ENCODE results near the gene UGT1A3. TPM values are rescaled to one million over a fixed set of nuclear protein-coding genes. Genes with fewer than 3 reads are reported as not detected.
"Not testable (repeated sequence)": the region's sequence is repeated elsewhere in the genome, so short reads cannot be mapped to it uniquely, and the experiment has no call there.

Gene UGT1A3
- total RNA-seq, 1 experiment from 2014 or later = not detected

DNA sequence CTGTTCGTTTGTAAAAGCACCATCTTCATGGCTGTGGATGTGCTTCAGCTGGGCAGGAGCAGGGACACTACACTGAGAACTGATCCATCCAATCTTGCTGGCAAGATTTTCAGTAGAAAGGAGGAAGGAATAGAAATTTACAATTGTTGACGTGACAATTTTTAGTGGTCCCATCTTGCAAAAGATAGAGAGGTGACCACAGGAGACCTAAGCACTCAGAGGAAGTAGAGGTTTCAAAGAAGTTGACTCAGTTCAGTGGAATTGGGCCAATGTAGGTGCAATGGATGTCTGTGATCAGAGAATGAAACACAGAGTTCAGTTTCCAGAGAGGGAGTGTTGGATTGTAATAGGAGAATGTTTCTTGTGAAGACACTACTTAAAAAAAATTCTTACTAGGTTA lies 14.7 kb upstream of the UGT1A3 start:
- CTCF ChIA-PET = no interaction called here
- Histone ChIP-seq H3K27ac (ENCODE audit: low read depth, low read length, poor library complexity, severe bottlenecking) (no peak overlapping the region), H3K4me1 (ENCODE audit: insufficient read depth, low read length, poor library complexity, severe bottlenecking) (peaks cover 5% of the 10 kb centered on the region), H3K9me3 (ENCODE audit: low read depth, low read length, poor library complexity, severe bottlenecking) (no peaks in the 10 kb centered on the region), H3K27me3 (replicated peaks; ENCODE audit: insufficient read depth, low read depth, low read length, poor library complexity) (no peaks in the 10 kb centered on the region), H3K36me3 (ENCODE audit: insufficient read depth, low read length, poor library complexity, severe bottlenecking) (no peaks in the 10 kb centered on the region), H3K4me3 (ENCODE audit: low read depth, low read length, poor library complexity, severe bottlenecking) (no peak overlapping the region)
- intact Hi-C loops (cut with micrococcal nuclease; ENCODE audit: unreplicated experiment) = no loop called here
- no peak for TF ChIP-seq EZH2 (IDR thresholded peaks at IDR 0.05; ENCODE audit: borderline replicate concordance, low read depth, low read length, poor library complexity, severe bottlenecking)
- TF ChIP-seq, protein P1, sequence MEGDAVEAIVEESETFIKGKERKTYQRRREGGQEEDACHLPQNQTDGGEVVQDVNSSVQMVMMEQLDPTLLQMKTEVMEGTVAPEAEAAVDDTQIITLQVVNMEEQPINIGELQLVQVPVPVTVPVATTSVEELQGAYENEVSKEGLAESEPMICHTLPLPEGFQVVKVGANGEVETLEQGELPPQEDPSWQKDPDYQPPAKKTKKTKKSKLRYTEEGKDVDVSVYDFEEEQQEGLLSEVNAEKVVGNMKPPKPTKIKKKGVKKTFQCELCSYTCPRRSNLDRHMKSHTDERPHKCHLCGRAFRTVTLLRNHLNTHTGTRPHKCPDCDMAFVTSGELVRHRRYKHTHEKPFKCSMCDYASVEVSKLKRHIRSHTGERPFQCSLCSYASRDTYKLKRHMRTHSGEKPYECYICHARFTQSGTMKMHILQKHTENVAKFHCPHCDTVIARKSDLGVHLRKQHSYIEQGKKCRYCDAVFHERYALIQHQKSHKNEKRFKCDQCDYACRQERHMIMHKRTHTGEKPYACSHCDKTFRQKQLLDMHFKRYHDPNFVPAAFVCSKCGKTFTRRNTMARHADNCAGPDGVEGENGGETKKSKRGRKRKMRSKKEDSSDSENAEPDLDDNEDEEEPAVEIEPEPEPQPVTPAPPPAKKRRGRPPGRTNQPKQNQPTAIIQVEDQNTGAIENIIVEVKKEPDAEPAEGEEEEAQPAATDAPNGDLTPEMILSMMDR (conservative IDR thresholded peaks at IDR 0.05; ENCODE audit: low read depth, low read length) = no peak
- no peak for DNase-seq (ENCODE audit: low spot score)
- POLR2A ChIA-PET (ENCODE audit: low non-redundant PET) = no interaction called here
- BruUV-seq (replicated peaks) = no TSS peak

DNA sequence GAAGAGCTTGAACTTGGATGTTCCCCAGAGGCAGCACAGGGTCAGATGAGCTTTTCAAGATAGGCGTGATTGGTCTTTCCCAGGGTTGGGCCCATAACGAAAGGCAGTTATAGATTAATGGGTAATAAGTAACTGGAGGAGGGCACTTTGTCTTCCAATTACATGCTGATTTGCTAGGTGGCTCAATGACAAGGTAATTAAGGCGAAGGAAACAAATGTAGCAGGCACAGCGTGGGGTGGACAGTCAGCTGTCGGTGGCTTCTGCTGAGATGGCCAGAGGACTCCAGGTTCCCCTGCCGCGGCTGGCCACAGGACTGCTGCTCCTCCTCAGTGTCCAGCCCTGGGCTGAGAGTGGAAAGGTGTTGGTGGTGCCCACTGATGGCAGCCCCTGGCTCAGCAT lies 10.3 kb upstream of the UGT1A3 start, which contains the start of gene UGT1A4:
Gene UGT1A4 (plus strand): TSS at position 185 of the 400 bp plus-strand sequence. CDS start 85 bp downstream, at position 270.
- H3K4me1 ChIP-seq (ENCODE audit: insufficient read depth, low read length, poor library complexity, severe bottlenecking) = no peaks in the 10 kb centered on the region
- DNase-seq (ENCODE audit: low spot score) = no peak
- ChIA-PET CTCF (no interaction called here), POLR2A (ENCODE audit: low non-redundant PET) (no interaction called here)
- no peak within 1 kb of the TSS for H3K4me3 ChIP-seq (ENCODE audit: low read depth, low read length, poor library complexity, severe bottlenecking)
- no TSS peak for BruUV-seq (replicated peaks)
- H3K27me3 ChIP-seq (replicated peaks; ENCODE audit: insufficient read depth, low read depth, low read length, poor library complexity) = no peaks in the 10 kb centered on the region
- H3K27ac ChIP-seq (ENCODE audit: low read depth, low read length, poor library complexity, severe bottlenecking) = no peak within 1 kb of the TSS
- no peaks in the 10 kb centered on the region for H3K9me3 ChIP-seq (ENCODE audit: low read depth, low read length, poor library complexity, severe bottlenecking)
- TF ChIP-seq EZH2 (IDR thresholded peaks at IDR 0.05; ENCODE audit: borderline replicate concordance, low read depth, low read length, poor library complexity, severe bottlenecking) = no peak
- TF ChIP-seq, protein P1 (conservative IDR thresholded peaks at IDR 0.05; ENCODE audit: low read depth, low read length) = no peak
- intact Hi-C loops (cut with micrococcal nuclease; ENCODE audit: unreplicated experiment) = no loop called here
- no peaks in the 10 kb centered on the region for H3K36me3 ChIP-seq (ENCODE audit: insufficient read depth, low read length, poor library complexity, severe bottlenecking)

DNA sequence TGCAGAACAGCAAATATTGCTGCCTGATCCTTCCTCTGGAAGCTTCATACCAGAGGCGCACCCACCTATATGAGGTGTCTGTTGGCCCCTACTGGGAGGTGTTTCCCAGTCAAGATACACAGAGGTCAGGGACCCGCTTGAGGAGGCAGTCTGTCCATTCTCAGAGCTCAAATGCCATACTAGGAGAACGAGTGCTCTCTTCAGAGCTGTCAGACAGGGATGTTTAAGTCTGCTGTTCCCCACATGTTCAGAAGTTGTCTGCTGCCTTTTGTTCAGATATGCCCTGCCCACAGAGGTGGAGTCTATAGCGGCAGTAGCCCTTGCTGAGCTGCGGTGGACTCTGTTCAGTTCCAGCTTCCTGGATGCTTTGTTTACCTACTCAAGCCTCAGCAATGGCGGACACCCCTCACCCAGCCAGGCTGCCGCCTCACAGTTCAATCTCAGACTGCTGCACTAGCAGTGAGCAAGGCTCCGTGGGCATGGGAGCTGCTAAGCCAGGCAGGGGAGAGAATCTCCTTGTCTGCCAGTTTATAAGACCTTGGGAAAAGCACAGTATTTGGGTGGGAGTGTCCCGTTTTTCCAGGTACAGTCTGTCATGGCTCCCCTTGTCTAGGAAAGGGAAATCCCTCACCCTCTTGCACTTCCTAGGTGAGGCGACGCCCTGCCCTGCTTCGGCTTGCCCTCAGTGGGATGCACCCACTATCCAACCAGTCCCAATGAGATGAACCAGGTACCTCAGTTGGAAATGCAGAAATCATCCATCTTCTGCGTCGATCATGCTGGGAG lies 8.2 kb downstream of the UGT1A3 start:
- CTCF ChIA-PET; H3K4me1 ChIP-seq (ENCODE audit: insufficient read depth, low read length, poor library complexity, severe bottlenecking); BruUV-seq (replicated peaks); H3K27me3 ChIP-seq (replicated peaks; ENCODE audit: insufficient read depth, low read depth, low read length, poor library complexity); H3K27ac ChIP-seq (ENCODE audit: low read depth, low read length, poor library complexity, severe bottlenecking); H3K36me3 ChIP-seq (ENCODE audit: insufficient read depth, low read length, poor library complexity, severe bottlenecking); H3K4me3 ChIP-seq (ENCODE audit: low read depth, low read length, poor library complexity, severe bottlenecking); POLR2A ChIA-PET (ENCODE audit: low non-redundant PET); intact Hi-C loops (cut with micrococcal nuclease; ENCODE audit: unreplicated experiment); H3K9me3 ChIP-seq (ENCODE audit: low read depth, low read length, poor library complexity, severe bottlenecking); DNase-seq (ENCODE audit: low spot score): not testable (repeated sequence)

DNA sequence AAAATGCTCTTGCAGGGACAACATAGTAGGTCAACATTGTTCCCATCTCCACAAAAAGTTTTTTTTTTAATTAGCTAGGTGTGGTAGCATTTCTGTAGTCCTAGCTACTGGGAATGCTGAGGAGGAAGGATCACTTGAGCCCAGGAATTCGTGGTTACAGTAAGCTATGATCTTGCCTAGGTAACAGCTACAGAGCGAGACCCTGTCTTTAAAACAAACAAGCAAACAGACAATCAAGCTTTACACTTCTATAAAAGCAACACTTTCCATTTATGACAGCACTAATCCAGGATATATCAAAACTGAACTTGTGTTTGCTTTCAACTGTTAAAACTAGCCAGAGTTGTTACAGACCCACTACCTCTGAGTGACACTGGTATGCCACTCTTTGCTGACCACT lies 12.0 kb downstream of the UGT1A3 start:
- BruUV-seq (replicated peaks) = no TSS peak
- POLR2A ChIA-PET (ENCODE audit: low non-redundant PET) = no interaction called here
- Histone ChIP-seq H3K27me3 (replicated peaks; ENCODE audit: insufficient read depth, low read depth, low read length, poor library complexity) (no peaks in the 10 kb centered on the region), H3K4me3 (ENCODE audit: low read depth, low read length, poor library complexity, severe bottlenecking) (no peak overlapping the region), H3K4me1 (ENCODE audit: insufficient read depth, low read length, poor library complexity, severe bottlenecking) (no peaks in the 10 kb centered on the region), H3K36me3 (ENCODE audit: insufficient read depth, low read length, poor library complexity, severe bottlenecking) (no peaks in the 10 kb centered on the region), H3K9me3 (ENCODE audit: low read depth, low read length, poor library complexity, severe bottlenecking) (no peaks in the 10 kb centered on the region), H3K27ac (ENCODE audit: low read depth, low read length, poor library complexity, severe bottlenecking) (no peak overlapping the region)
- intact Hi-C loops (cut with micrococcal nuclease; ENCODE audit: unreplicated experiment) = no loop called here
- TF ChIP-seq EZH2 (IDR thresholded peaks at IDR 0.05; ENCODE audit: borderline replicate concordance, low read depth, low read length, poor library complexity, severe bottlenecking) = no peak
- TF ChIP-seq, protein P1 (conservative IDR thresholded peaks at IDR 0.05; ENCODE audit: low read depth, low read length) = no peak
- CTCF ChIA-PET = no interaction called here
- DNase-seq (ENCODE audit: low spot score) = no peak

All from A673 (cell line).